Measurements from ENCODE around the gene ASPSCR1. TPM values are rescaled to one million over a fixed set of nuclear protein-coding genes. Genes with fewer than 3 reads are reported as not detected.

Gene ASPSCR1
- total RNA-seq, 4 donors from 2014 or later: 12.6 to 24.3 (median 15.1) TPM

DNA sequence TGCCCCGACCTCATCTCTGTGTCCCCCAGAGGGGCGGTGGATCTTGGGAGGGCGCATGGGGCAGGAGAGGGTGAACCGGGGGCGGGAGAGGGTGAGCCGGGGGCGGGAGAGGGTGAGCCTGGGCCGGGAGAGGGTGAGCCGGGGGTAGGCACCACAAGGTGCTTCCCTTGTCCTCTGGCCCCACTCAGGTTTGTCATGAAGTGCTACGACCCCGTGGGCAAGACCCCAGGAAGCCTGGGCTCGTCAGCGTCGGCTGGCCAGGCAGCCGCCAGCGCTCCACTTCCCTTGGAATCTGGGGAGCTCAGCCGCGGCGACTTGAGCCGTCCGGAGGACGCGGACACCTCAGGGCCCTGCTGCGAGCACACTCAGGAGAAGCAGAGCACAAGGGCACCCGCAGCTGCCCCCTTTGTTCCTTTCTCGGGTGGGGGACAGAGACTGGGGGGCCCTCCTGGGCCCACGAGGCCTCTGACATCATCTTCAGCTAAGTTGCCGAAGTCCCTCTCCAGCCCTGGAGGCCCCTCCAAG, 18.9 kb downstream of the ASPSCR1 start:
- TF ChIP-seq, protein P1, sequence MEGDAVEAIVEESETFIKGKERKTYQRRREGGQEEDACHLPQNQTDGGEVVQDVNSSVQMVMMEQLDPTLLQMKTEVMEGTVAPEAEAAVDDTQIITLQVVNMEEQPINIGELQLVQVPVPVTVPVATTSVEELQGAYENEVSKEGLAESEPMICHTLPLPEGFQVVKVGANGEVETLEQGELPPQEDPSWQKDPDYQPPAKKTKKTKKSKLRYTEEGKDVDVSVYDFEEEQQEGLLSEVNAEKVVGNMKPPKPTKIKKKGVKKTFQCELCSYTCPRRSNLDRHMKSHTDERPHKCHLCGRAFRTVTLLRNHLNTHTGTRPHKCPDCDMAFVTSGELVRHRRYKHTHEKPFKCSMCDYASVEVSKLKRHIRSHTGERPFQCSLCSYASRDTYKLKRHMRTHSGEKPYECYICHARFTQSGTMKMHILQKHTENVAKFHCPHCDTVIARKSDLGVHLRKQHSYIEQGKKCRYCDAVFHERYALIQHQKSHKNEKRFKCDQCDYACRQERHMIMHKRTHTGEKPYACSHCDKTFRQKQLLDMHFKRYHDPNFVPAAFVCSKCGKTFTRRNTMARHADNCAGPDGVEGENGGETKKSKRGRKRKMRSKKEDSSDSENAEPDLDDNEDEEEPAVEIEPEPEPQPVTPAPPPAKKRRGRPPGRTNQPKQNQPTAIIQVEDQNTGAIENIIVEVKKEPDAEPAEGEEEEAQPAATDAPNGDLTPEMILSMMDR (IDR thresholded peaks at IDR 0.05): no peak
- DNase-seq (ENCODE audit: low spot score) (no peak), ATAC-seq (ENCODE audit: low FRiP score) (no peak)

DNA sequence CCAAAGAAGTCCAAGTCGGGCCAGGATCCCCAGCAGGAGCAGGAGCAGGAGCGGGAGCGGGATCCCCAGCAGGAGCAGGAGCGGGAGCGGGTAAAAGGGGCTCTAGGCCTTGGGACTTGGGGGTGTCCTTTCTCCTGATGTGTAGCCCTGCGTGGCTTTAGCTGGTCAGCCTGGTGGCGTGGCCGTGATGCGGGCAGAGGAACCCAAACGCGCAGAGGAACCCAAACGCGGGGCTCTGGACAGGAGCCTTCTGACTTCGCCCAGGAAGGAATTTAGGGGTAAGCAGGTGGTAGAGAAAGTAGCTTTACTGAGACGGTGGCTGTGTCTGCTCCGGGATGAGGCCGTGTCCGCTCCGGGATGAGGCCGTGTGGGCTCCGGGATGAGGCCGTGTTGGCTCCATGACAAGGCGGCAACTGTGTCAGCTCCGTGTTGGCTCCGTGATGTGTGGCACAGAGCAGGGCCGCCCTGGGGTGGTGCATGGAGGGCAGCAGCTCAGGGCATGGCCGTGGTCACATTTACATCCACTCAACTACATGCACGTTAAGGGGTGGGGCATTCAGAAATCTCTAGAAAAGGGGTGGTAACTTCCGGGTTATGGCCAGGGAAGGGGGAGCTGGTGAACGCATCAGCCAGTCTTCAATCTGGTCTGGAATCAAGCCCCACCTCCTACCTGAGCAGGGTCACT, 19.5 kb downstream of the ASPSCR1 start:
- TF ChIP-seq, protein P1 (IDR thresholded peaks at IDR 0.05): no peak
- DNase-seq (ENCODE audit: low spot score): no peak
- no peak for ATAC-seq (ENCODE audit: low FRiP score)

DNA sequence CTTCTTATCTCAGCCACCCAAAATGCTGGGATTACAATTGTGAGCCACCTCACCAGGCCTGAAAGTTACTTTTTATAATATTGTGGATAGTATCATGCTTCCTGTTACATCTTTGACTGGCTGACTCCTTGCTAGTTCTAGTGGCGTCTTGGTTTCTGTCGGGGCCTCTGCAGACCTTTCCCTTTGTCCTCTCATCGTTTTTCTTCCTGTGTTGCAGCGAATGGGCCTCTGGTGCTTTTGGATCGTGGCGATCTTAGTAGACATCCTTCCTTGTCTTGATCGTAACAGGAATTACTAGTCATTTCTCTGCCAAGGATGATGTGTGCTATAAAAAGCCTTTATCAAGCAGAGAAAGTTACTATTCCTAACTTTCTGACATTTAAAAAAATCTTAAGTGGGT, 20.8 kb downstream of the ASPSCR1 start:
- TF ChIP-seq, protein P1 (IDR thresholded peaks at IDR 0.05): no peak
- no peak for DNase-seq (ENCODE audit: low spot score)
- no peak for ATAC-seq (ENCODE audit: low FRiP score)

DNA sequence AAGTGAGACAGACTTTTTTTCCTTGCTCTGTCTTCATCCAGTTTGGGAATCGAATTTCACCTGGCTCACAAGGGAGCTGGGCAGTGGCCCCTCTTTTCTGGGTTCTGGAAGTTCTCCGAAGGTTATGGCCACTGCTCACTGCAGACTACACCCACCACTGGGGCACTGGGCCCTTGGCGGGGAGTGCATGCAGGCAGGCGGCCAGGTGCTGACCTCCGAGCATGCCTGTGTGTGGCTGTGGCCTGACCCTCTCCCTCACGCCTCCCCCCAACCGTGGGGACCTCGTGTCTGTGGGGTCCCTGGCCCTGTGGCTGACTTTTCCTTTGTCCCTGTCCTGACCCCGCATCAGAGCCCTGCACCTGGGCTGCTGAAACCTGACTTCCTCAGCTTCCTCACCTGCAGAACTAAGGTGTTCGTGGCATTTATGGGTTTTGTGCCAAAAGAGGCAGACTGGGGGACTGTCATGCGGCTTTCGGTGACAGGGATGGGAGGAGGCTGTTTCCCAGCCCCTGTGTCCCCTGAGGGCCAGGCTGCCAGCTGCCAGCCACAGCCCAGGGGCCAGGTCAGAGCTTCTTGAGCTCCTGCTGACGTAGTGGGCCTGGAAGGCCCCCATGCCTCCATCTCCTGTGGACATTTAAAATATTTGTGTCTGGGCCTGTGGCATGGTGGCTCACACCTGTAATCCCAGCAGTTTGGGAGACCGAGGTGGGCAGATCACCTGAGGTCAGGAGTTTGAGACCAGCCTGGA, 21.4 kb downstream of the ASPSCR1 start:
- no peak for DNase-seq (ENCODE audit: low spot score)
- ATAC-seq (ENCODE audit: low FRiP score): no peak
- TF ChIP-seq, protein P1 (IDR thresholded peaks at IDR 0.05): no peak

DNA sequence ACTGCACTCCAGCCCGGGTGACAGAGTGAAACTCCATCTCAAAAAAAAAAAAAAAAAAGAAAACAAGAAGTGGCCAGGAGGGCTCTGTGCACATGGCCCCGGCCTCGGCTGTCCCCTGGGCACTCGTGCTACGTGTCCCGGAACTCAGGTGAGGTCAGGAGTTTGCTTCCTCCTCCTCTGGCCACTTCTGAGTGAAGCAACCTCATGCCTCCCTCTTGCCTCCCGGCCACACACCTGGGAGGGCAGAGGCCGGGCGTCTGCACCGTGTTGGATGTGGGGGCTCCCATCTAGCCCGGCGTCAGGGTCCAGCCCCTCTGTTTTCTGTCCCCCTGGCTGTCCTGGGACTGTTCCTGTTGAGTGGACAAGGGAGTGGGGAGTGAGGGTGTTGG, 22.2 kb downstream of the ASPSCR1 start:
- TF ChIP-seq, protein P1 (IDR thresholded peaks at IDR 0.05): no peak
- ATAC-seq (ENCODE audit: low FRiP score) (no peak), DNase-seq (ENCODE audit: low spot score) (no peak)

DNA sequence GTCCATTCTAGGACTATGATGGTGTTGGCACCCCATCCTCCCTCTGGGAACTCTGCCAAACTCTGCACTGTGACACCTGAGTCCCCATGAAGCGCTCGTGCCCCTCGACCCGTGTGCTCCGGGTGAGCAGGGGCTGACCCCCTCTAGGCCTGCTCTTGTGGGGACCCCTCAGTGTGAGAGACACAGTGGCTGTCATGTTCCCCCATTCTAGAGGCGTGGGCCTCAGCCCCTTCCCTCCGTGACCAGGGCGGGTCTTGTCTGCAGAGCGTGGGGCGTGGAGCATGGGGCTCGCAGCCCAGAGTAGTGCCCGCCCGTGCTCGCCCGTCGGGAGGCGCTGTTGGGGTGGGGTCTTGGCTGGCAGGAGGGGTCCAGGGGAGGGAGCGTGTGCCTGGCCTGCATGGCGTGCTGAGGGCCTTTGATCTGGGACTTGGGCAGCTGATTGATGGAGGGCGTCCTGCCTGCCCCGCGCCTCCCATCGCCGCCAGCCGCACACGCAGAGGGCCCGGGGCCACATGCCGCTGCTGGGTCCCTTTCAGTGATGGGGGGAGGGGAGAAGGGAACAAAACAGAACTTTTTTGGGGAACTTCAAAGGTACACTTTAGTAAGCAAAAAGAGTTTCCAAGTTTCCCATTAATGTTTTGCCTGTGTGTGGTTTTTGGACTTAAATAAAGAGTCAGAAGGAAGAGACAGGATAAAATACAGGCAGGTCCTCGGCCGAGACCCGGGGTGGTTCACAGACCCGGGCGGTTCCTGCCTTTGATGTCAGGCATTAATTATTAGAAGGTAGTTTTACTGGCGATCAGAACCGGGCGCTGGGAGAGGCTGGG, 22.8 kb downstream of the ASPSCR1 start:
- no peak for ATAC-seq (ENCODE audit: low FRiP score)

More for the DNA sequence above, 22.8 kb downstream of the ASPSCR1 start:
- TF ChIP-seq, protein P1 (IDR thresholded peaks at IDR 0.05): no peak
- no peak for DNase-seq (ENCODE audit: low spot score)
